ENCODE results near the gene CCND1. TPM values are rescaled to one million over a fixed set of nuclear protein-coding genes. Genes with fewer than 3 reads are reported as not detected.

CCND1 gene
- total RNA-seq, 1 donor from 2014 or later: 192 TPM

DNA sequence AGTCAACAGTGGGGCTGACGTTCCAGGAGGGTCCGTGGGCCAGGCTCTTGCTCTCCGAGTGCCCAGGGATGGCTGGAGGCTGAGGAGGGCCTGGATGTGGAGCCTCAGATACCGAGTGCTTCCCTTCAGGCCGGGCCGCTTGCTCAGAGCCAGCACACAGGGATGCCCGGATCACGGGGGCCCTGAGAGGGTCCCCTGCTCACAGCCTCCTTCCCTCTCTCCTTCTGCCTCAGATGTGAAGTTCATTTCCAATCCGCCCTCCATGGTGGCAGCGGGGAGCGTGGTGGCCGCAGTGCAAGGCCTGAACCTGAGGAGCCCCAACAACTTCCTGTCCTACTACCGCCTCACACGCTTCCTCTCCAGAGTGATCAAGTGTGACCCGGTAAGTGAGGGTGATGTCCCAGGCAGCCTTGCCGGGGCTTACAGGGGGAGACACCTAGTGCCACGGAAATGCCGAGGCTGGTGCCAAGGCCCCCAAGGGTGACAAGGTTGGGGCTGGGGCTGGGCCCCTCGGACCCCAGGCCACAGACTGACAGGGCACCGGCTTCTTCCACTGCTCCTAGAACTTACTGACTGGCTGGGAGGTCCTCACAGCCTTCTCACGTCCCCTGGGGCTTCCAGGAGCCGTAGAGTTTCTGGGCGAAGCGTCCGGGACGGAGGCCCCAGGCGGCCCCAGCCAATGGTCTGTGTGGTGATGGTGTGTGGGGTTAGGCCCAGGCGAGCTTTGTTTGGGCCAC is 7.0 kb downstream of the CCND1 start:
- DNase-seq (ENCODE audit: low spot score): no peak
- intact Hi-C loops (cut with DNase I): loop anchor here (10.0 kb wide), 1 partner anchor 353 kb away; the partner anchor contains the start of gene MYEOV
- ATAC-seq: no peak

DNA sequence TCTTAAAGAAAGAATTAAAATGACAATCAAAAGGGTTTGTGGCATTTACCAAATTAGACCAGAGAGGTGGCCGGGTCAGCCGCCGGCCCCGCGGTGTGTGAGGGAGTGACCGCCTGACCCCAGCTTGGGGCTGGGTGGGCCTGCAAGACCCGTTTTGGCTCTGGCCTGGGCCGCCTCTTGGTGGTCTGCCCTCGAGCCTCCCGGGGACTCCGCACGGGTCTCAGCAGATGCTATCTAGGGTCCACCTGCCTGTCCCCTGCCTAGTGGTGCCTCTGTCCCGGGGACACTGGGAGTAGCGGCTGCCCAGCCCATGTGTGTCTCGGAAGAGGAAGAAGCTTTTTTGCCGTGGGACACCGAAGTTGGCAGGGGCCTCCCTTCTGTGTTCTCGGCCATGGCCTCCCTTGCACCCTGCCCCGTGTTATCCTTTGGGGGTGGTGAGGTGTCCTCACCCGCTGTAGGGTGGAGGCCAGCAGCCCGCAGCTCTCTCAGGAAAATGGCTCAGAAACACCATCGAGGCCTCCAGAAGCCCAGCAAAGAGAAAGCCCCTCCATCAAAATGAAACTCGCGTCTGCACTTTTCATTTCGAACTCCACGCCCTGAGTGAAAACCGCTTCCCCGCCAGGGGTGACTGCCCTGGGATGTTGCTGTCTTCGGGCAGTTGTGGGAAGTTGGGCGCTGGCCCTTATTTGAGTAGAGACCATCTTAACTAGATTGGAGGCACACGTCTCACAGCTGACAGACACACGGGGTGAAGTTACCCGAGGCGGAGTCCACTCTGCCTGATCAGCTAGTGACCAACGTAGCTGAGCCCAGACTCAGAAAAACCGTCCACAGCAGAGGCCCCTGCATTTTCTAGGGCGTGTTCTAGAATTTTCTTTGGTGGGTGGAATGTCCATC is 8.0 kb downstream of the CCND1 start:
- DNase-seq (ENCODE audit: low spot score): no peak

DNA sequence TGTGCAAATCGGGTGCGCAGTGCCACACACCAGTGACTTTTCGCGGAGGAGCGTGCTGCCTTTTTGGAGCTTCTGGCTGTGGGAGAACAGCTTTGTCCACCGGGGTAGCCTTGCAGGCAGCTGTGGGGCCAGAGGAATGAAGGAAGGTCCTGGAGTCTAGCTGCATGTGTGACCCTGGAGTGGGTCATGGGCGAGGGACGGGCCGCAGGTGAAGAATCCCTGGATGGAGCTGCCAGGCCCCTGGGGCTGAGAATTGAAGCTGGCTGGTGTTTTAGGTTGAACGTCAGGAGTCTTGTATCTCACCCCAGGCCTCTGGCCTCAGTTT is 8.6 kb downstream of the CCND1 start:
- no peak for DNase-seq (ENCODE audit: low spot score)
- no peak for ATAC-seq
- intact Hi-C loops (cut with DNase I): loop anchor here (10.0 kb wide), 1 partner anchor 355 kb away; the partner anchor contains the start of gene MYEOV

More for the DNA sequence above, 8.0 kb downstream of the CCND1 start:
- no peak for ATAC-seq
- intact Hi-C loops (cut with DNase I): loop anchor here (10.0 kb wide), 1 partner anchor 354 kb away; the partner anchor contains the start of gene MYEOV

DNA sequence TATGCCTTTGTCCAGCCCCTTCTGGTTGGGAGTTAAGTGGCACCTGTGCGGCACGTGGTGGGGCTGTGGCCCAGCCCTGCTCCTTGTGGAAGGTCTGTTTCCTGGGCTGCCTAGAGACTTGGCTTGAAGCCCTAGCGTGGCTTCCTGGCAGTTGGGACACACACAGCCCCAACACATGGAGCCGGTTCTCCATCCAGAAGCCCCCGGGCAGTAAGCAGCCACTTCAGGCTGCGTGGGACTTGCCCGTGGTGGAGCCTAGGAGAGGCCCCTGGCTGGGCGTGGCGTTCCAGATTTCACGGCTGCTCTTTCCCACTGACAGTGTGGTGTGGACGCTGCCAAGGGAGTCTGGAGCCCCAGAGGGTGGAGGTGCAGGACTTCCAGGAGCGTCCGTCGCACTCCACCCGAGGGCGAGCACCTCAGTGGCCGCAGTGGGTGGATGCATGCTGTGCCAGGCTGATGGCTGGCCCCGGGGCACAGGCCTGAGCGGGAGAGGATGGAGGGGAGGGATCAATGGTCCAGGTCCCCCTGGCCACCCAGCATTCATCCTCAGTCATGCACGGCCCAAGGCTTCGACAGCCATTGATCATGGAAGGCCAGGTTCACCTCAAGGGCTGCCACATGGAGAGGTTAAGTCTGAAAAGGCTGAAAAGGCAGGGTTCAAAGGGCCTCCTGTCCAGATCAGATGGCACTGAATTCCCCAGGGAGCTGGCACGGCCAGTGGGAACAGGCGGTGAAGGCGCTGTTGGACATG is 9.3 kb downstream of the CCND1 start:
- intact Hi-C loops (cut with DNase I): no loop called here
- ATAC-seq (no peak), DNase-seq (ENCODE audit: low spot score) (no peak)

- ATAC-seq (no peak), DNase-seq (ENCODE audit: low spot score) (no peak)
- intact Hi-C loops (cut with DNase I): no loop called here
These were observed 9.9 kb downstream of the CCND1 start for GRCh38 chr11:69650832-69651344.

DNA sequence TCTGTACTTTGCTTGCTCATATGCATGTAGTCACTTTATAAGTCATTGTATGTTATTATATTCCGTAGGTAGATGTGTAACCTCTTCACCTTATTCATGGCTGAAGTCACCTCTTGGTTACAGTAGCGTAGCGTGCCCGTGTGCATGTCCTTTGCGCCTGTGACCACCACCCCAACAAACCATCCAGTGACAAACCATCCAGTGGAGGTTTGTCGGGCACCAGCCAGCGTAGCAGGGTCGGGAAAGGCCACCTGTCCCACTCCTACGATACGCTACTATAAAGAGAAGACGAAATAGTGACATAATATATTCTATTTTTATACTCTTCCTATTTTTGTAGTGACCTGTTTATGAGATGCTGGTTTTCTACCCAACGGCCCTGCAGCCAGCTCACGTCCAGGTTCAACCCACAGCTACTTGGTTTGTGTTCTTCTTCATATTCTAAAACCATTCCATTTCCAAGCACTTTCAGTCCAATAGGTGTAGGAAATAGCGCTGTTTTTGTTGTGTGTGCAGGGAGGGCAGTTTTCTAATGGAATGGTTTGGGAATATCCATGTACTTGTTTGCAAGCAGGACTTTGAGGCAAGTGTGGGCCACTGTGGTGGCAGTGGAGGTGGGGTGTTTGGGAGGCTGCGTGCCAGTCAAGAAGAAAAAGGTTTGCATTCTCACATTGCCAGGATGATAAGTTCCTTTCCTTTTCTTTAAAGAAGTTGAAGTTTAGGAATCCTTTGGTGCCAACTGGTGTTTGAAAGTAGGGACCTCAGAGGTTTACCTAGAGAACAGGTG is 11.1 kb downstream of the CCND1 start:
- intact Hi-C loops (cut with DNase I): no loop called here
- ATAC-seq (no peak), DNase-seq (ENCODE audit: low spot score) (no peak)

- no peak for ATAC-seq
- intact Hi-C loops (cut with DNase I): no loop called here
These were observed 12.0 kb downstream of the CCND1 start for GRCh38 chr11:69652999-69653398.

DNA sequence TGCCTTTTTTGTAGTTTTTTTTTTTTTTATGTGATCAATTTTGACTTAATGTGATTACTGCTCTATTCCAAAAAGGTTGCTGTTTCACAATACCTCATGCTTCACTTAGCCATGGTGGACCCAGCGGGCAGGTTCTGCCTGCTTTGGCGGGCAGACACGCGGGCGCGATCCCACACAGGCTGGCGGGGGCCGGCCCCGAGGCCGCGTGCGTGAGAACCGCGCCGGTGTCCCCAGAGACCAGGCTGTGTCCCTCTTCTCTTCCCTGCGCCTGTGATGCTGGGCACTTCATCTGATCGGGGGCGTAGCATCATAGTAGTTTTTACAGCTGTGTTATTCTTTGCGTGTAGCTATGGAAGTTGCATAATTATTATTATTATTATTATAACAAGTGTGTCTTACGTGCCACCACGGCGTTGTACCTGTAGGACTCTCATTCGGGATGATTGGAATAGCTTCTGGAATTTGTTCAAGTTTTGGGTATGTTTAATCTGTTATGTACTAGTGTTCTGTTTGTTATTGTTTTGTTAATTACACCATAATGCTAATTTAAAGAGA is 12.5 kb downstream of the CCND1 start:
- DNase-seq (ENCODE audit: low spot score) (no peak), ATAC-seq (no peak)
- intact Hi-C loops (cut with DNase I): no loop called here

More at GRCh38 chr11:69652999-69653398, 12.0 kb downstream of the CCND1 start:
- DNase-seq (ENCODE audit: low spot score): no peak

- intact Hi-C loops (cut with DNase I): no loop called here
- ATAC-seq (no peak), DNase-seq (ENCODE audit: low spot score) (peak; percentile 56)
These were observed 13.2 kb downstream of the CCND1 start for GRCh38 chr11:69654001-69654659.

DNA sequence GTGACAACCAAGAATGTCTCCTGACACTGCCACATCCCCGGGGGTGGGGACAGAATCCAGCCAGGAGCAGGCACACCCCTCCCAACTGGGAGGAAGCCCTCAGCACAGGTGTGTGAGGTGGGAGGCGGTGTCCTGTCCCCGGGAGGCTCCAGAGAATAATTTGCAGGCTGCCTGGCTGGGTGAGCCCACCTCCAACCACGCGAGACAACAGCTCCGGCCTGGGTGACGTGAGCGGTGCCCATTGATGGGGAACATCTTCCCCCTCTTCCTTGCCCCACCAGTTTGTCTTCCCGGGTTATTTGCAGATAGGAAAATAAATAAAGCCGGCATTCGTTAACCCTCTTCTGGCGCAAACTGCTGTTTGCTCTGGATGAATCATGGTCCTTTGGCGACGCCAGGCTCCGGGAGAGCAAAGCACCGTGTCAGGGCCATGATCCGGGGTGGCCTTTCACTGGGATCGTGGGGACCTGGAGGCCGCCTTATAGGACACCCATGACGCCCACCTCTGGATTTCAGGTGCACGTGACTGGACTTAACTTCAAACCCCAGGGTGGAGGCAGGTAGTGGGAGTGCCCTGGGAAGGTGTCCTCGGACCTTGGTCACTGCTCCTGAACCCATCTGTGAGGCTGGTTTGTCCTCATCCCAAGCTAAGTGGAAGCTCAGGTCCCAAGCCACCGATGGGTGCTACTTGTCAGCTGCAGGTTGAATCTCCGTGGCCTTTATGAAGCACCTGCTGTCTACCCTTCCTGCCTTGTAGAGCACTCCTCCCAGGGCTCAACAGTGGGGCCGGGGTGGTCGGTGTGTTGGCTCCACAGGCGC is 13.9 kb downstream of the CCND1 start:
- no peak for ATAC-seq

GRCh38 chr11:69655479-69656428 is 14.8 kb downstream of the CCND1 start:
- ATAC-seq (peak; percentile 11), DNase-seq (ENCODE audit: low spot score) (no peak)
- intact Hi-C loops (cut with DNase I): loop anchor here (5.0 kb wide), 1 partner anchor 553 kb away; no protein-coding TSS in a partner anchor

More for the DNA sequence above, 13.9 kb downstream of the CCND1 start:
- intact Hi-C loops (cut with DNase I): loop anchor here (5.0 kb wide), 1 partner anchor 553 kb away; no protein-coding TSS in a partner anchor
- peak; percentile 56 for DNase-seq (ENCODE audit: low spot score)

- intact Hi-C loops (cut with DNase I): loop anchor here (5.0 kb wide), 1 partner anchor 554 kb away; no protein-coding TSS in a partner anchor
- ATAC-seq (no peak), DNase-seq (ENCODE audit: low spot score) (no peak)
These were observed 15.8 kb downstream of the CCND1 start for GRCh38 chr11:69656536-69657455.

DNA sequence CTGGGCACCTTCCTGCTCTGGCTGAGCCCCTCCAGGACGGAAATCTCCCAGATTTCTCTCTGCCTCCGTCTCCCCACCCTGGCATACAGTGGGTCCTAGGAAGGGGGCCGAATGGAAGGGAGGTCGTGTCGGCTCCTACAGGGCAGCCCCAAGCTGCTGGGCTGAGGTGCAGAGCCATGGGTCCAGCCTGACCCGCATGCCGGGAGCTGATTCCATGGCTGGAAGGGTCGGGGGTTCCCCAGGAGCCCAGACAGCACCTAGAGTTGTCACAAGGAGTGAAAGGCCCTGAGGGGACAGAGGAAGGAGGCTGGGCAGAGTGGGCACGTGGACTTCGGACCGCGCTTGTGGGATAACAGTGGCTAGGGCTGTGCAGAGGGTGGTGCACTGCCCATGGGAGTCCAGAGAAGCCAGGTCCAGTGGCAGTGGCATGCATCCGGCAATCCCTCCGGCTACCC is 16.5 kb downstream of the CCND1 start:
- intact Hi-C loops (cut with DNase I): loop anchor here (5.0 kb wide), 1 partner anchor 555 kb away; no protein-coding TSS in a partner anchor
- ATAC-seq (no peak), DNase-seq (ENCODE audit: low spot score) (peak; percentile 50)

- peak; percentile 47 for ATAC-seq
- peak; percentile 60 for DNase-seq (ENCODE audit: low spot score)
- intact Hi-C loops (cut with DNase I): loop anchor here (5.0 kb wide), 1 partner anchor 556 kb away; no protein-coding TSS in a partner anchor
These were observed 17.1 kb downstream of the CCND1 start for GRCh38 chr11:69657911-69658625.
